ENCODE data around the gene ATOH8.
A peak's percentile ranks its signal among the peaks of the same experiment; 100 is the strongest.

Gene ATOH8

DNA sequence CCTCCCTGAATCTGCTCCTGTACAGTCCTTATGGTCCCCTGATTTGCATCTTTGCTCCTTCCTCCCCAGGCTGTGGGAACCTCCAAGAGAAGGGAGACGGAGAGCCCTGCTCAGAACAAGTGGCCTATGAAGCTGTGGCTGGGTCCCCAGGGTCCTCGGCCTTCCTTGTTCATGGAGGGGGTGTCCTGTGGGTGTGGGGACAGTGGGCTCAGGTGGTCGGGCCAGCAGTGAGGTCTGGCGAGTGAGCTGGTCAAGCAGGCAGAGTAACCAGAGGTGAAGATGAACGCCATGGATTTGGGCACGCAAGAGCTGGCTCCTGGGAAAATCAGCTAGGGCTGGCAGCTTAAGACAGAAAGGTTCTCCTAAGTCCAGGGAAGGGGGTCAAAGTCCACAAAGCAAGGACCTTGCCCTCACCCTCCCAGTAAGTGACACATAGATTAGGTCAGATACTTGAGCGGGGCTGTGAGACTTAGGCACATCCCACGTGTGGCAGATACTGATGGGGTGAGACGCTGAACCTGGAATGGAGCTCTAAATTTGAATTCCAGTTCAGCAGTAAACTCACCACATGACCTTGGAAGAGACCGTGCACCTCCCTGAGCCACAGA is 34.8 kb upstream of the ATOH8 start:
- DNase-seq (ENCODE audit: low read depth) = no peak

DNA sequence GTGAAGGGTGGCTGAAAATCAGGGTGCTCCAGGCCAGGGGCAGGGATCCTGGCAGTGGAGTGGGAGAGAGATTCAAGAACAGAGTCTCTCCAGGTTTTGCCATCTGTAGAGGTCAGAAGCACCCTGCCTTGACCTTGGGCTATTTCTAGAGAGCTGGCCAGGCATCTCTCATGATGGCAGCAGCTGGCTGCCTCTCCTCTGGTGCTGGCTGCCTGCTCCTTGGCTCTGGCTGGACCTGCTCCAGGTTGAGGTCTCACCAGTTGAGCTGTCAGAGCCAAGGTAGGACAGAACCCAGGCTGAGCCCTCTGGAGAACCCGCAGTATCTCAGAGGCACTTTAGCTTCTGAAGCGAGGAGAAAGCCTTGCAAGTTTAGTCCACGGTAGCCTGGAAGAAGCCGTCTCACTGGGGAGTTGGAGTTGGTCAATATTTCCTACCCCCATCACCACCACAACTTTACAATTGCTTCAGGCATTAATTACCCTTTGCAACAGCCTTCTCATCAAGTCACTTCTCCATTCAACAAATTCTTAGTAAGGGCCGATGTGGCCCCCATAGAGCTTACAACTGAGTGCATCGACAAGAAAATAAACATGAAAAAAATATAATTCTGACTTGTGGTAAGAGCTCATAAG is 34.1 kb upstream of the ATOH8 start:
- no peak for DNase-seq (ENCODE audit: low read depth)

DNA sequence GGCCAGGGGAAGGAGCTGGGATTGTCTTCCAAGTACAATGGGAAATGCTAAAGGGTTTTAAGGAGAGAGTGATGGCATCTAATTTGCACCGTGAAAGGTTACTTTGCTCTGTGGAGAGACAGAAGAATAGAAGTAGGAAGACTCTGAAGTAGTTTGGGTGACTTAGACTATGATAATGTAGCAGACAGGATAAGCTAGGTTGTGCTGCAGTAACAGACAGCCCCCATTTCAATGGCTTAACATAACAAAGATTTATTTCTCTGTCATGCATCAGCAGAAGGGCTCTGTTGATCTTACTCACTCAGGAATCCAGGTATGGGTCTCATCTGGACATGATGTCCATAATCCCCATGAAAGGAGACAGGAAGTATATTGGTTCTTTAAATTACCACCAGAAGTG is 33.3 kb upstream of the ATOH8 start:
- no peak for DNase-seq (ENCODE audit: low read depth)

DNA sequence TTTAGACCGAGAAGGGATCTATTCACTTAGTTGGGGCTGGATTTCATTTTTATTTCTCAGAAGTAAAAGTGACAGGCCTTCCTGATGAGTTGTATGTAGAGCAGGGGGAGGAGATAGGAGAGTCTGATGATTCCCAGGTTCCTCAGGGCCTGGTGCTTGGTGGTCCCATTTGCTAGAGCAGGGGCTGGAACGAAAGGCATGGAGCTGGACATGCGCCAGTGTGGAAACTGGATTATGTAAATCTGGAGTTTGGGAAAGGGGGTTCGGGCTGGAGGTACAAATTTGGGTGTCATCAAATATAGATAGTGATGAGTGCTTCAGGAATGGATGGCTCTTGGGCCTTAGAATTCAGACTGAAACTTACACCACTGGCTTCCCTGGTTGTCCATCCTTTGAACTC is 32.1 kb upstream of the ATOH8 start:
- DNase-seq (ENCODE audit: low read depth) = no peak

DNA sequence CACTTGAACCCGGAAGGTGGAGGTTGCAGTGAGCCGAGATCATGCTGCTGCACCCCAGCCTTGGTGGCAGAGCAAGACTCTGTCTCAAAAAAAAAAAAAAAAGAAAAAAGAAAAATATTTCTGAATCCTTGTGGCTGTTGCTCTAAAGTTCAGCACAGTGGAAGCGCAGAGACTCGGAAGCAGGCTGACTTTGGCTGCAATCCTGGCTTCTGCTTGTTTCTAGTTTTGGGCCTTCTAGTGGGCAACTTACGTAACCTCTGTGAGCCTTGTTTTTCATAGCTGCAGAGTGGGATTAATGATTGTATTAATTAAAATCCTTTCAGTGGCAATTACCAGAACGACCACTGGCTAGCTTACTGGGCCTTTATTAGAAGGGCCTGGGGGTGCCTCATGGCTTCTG is 31.3 kb upstream of the ATOH8 start:
- DNase-seq (ENCODE audit: low read depth) = no peak

DNA sequence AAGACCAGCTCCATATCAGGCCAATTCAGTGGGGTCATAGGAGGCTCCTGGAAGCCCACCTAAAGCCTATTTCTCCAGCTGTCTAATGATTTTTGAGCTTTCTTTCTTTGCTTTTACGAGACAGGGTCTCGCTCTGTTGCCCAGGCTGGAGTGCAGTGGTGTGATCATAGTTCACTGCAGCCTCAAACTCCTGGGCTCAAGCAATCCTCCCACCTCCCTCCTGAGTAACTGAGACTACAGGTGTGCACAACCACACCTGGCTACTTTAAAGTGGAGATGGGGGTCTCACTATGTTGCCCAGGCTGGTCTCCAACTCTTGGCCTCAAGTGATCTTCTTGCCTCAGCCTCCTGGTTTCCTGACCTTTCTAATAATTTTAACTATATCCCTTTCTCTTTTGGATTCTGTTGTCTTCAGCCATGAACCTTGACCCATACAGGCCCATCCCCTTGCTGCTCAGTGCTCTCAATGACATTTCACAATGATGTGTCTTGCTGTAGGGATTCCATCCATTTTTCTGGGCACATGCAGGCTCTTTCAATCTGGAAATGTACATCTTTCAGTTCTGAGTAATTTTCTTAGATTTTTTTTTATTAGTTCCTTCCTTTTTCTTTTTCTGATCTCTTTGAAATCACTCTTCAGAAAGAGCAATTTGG is 30.0 kb upstream of the ATOH8 start:
- DNase-seq (ENCODE audit: low read depth) = no peak

DNA sequence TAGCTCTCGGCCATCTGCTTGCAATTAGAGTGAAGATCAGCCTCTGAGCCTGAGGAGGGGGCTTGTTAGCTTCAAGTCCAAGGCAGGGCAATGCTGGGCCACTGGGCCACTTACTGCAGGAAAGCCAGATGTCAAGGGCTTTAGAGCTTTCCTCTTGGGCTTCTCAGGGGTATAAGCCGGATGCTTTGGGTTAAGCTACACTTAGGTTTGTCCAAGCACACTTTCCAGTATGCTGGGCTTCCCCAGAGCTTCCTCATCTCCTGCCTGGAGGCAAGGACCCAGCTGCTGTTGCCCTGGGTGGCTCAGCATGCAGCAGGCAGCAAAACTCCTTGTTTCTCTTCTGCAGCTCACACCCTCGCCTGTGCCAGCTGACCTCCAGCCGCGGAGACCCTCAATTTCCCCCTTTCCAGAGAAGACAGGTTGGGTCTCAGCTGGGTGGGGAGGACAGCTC is 29.0 kb upstream of the ATOH8 start:
- no peak for DNase-seq (ENCODE audit: low read depth)

DNA sequence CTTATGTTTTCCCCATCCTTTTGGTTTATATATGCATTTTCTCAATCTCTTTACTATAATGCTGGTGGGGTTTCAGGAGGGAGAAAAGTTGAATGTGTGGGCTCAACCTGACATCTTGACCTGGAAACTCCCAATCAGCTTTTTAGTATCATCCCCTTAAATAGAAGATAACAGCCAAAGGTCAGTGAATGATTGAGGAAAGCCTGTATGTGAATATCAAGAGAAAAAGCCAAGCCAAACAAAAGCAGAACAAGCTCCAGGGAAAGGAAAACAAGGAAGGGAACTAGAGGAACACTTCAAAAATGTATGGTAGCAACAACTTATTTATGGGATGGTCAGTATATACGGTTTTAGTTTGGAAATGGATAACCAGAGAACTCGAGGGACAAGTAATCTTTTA is 28.3 kb upstream of the ATOH8 start:
- no peak for DNase-seq (ENCODE audit: low read depth)

DNA sequence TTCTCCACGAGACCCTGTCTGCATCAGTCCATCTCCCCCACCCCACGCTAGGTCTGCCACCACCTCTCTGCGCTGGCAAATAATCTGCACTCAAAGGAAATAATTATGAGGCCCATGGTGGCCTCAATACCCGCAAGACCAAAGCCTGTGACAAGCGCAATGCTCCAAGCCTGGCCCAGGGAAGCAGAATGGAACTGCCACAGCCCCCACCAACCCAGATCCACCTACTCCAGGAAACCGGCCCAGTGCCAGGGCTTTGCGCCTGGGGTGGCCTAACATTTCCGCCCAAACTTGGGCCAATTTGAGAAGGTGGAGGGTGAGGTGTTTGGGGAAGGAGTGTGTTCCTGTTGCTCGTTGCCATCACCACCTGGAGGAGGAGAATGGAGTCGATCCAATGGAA is 26.0 kb upstream of the ATOH8 start:
- no peak for DNase-seq (ENCODE audit: low read depth)

DNA sequence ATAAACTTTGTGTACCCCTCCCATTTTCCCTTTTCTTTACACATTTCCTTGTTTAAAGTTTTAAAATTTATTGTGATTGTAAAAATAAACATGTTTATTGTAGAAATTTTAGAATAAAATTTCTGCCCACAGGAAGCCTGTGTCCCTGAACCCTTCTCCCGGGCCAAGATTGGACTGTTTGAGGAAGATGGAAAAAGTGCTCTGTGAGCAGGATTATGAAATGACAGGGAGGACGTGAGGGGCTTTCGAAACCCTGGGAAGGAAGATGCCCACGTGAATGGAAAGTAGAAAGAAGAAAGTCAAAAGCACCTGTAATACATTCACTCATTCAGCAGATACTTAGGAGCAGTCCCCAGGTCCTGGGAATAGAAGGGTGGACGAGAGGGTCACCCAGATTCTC is 25.4 kb upstream of the ATOH8 start:
- DNase-seq (ENCODE audit: low read depth) = no peak

DNA sequence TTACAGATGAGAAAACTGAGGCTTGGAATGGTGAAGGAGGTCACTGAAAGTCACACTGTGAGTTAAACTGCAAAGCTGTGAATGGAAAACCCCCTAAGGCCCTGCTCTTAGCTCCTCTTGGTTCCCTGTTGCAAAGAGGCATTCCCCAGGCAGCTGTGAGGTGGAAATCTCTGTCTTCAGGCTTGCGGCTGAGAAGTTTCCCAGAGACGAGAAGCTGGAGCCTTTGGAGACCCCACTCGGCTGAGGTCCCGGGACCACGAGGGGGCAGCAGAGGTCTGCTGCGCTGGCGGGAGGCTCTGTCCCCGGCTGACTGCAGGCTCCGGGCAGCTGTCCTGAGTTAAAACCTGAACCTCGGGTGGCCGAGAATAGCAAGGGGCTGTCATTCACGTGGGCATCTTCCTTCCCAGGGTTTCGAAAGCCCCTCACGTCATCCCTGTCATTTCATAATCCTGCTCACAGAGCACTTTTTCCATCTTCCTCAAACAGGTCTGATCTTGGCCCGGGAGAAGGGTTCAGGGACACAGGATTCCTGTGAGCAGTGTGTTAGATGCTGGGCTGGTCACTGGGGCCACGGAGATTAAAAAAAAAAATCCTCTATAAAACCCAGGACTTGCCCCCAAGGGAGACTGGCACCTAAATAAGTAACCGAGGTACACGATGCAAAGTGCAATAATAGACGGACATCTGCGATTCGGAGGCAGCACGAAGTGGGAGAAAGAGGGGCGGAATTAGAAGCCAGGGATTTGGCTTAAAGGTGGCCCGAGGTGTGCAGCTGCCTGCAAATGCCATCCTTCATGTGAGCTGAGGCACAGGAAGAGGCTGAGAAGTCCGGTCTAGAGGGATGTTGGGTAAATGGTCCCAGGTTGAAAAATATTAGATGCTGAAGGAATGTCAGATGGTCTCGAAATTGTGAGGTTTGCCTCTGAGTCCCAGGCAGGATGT is 24.6 kb upstream of the ATOH8 start:
- DNase-seq (ENCODE audit: low read depth) = peak; percentile 63

DNA sequence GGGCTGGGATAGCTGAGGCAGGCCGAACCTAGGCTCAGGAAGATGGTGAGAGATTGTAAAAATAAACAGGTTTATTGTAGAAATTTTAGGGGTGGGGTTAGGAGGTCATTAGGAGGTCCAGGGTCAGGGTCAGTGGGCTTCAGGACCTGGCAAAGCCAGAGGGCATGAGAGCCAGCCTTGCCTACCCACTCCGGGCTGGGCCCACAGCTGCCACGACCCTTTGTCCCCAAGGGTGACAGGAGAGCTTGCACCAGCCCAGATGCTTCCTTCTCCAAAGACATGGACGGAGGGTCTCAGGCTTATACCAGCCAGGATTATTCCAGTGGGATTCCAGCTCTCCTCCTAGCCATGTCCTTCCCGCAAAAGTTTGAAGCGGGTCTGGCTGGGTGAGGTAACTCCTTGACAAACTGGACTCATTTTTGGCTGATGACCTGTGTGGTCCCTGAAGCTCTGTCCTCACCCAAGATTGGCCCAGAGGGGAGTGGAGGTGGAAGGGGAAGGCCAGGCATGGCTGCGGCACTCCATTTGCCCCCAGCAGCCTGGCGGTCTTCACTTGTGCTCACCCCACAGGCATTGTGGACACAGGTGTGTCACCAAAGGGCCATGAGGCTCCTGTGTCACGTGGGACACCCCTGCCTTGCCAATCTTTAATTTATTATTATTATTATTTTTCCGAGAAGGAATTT is 23.8 kb upstream of the ATOH8 start:
- no peak for DNase-seq (ENCODE audit: low read depth)

DNA sequence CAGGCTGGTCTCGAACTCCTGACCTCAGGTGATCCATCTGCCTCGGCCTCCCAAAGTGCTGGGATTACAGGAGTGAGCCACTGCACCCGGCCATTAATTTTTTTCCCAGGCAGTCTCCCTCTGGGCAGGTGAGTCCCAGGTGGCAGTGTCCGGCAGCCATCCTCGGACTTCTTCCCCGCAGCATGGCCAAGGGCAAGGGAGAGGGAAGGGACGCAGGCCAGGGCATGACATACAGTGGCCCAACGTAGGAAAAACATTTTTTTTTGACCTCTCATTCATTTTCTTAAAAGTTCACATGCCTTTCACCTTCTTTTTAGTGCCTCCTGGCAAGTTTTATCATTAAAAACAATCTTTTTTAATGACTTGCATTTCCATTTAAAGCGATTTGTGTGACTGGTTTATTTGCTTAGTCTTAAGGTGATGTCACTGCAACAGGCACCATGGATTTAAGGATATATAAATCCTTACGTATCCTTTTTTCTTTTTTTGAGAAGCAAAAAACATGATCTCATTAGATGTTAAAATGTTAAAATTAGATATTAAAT is 23.0 kb upstream of the ATOH8 start:
- no peak for DNase-seq (ENCODE audit: low read depth)

DNA sequence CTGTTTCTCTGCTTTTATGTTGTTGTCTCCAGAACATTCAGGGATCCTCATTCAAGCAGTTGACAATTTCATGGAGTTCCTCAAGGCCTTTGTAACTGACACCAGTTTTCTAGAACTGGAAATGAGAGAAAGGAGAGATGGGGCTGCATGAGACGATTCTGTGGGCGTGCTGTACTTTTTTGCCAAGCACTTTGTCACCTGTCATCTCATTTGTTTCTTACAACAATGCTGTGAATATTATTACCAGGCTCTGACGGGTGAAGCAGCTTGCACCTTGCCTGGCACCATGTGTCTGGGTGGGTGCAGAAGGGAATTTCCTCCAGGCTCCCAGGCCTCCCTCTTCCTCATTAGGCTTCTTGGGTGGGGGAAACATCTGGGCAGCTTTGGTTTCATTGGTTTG is 22.2 kb upstream of the ATOH8 start:
- no peak for DNase-seq (ENCODE audit: low read depth)

DNA sequence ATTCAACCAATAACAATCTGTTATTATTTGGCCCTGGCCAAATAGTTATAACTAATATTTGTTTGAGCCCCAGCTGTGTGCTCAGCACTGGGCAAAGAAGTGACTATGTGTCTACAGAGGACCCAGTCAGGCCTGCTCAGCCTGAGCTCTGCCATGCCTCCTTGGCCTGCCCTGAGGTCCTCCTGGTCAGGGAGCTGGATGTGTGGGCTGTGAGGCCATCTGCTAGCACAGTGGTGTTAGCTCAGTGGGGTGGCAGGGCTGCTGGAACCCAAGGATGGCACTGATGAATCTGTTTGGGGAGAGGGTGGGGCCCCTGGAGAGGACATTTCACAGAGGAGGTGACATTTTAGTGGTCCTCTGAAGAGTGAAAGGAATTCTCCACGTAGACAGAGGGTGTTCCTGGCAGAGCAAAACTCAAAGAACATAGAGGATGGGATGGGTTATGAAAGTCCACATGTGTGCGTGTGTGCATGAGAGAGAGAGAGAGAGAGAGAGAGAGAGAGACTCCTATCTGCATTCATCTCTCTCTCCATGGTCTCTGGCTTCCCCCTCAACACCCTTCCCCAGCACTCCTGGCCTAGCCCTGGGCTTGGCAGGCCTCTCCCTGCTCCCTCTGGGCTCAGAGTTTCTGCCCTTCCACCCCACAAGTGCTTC is 21.2 kb upstream of the ATOH8 start:
- no peak for DNase-seq (ENCODE audit: low read depth)

DNA sequence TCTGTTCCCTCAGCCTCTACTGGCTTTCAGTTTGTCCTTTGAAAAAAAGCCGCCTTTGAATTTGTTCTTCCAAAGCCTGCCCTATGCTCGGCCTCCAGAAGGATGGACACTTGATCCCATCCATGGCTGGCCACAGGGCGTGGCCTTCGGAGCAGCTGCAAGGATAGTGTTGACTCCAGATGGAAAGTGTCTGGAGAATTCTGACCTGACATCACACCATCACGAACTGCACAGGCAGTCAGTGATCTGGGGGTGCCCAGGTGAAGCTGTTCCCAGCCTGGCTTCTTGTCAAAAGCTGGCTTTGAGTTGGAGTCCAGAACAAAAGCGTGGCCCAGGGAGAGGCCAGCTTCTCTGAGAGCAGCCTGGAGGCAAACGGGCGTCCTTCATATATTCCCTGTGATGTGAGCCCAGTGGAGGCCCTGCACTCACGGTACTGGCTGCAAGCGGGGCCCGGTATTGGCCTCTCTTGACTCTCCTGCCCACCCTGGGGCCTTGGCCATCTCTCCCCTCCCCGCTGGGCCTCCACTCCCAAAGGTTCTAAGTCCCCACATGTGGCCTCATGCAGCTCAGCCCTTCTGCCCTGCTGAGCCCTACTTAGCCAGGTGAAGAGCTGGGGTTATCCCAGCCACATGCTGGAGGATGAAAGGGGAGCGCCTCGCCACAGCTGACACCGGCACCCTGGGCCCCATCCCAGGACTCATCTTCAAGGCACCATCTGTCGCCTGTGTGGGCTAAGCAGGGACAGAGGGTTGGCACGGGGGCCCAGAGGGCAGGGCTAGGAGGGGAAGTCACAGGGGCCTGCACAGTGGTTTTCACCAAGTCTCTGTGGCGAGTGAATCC is 20.4 kb upstream of the ATOH8 start:
- DNase-seq (ENCODE audit: low read depth) = no peak

DNA sequence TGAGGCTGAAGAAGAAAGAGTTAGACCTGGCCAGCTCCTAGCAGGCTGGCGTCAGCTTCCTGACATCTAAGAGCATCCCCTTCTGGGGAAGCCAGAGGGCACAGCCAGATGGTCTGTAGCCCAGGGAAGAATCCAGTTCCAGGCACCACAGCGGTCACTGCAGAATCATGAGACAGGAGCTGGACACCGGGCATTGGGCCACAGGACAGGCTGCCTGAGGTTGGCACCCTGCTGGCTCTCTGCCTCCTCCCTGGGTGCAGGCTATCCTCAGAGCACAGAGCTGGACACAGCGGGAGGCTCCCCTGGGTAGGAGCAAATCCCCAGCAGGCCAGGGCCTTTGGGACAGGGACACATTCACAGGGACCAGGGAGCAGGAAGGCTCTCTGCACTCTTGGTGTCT is 19.8 kb upstream of the ATOH8 start:
- no peak for DNase-seq (ENCODE audit: low read depth)

DNA sequence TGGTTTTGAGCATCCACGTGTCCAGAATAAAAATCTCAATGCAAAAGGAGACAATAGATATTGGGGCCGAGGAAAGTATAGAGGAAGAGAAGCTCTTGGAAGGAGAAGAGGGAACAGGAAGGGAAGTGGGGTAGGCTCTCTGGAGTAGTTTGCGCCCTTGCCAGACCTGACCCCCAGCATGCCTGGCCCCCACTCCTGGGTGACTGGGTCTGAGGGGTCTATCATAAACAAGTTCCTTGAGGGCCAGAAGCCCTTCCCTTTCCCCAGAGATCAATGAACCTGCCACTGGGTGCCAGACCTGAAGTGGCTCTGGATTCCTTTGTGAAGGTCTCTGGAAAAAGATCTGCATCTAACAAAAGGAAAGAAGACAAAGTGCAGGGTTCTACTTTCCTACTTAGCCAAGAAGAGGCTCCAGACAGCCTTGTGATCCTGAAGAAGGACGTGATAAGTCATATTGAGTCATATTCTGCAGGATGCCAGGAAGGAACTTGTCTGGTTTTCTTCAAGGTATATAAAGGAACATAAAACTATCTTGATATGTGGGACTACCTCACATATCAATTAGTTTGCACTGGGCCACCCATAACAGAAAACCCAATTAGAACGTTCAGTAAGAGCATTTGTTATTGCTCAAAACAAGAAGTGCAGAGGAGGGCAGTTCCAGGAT is 18.7 kb upstream of the ATOH8 start:
- no peak for DNase-seq (ENCODE audit: low read depth)

DNA sequence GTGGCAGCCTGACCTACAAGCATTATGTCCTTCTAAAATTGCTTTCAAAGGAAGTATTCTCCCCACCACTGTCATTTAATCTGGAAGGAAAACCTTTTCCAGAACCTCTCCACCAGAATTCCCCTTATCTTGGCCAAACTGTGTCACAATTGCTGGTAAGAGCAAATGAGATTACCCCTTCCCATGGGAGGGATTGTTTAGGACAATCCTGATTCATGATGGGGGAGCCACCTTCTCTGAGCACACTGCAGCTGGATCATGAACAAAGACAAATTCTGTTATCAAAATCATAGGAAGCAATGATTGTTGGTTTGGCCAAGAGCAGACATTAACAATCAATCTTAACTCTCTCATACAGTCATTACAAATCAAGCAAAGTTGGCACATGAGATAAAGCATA is 18.1 kb upstream of the ATOH8 start:
- no peak for DNase-seq (ENCODE audit: low read depth)
